Epithelial cell of prostate (primary cell): ENCODE data around the gene PSD4.

ENCODE experiments used
- DNase-seq: peaks from one replicate; pipeline ENCODE4 v3.0.0-alpha.2; 2011; ENCODE audit warnings: low read depth, low spot score
- H3K27ac ChIP-seq: fragments of 450-650 bp; 2 replicates; pipeline ENCODE4 v1.5.1; 2017; ENCODE audit warnings: mild to moderate bottlenecking

Gene PSD4

GRCh38 chr2:113167115-113167932, 6.4 kb upstream of the PSD4 start:
- no peak overlapping the region for H3K27ac ChIP-seq
- DNase-seq = no peak

GRCh38 chr2:113167962-113168340, 5.8 kb upstream of the PSD4 start:
- no peak overlapping the region for H3K27ac ChIP-seq
- DNase-seq = no peak

- no peak overlapping the region for H3K27ac ChIP-seq
- no peak for DNase-seq
Measured at GRCh38 chr2:113169002-113169530, 4.7 kb upstream of the PSD4 start.

- H3K27ac ChIP-seq = no peak overlapping the region
- no peak for DNase-seq
Measured at GRCh38 chr2:113169586-113169985, 4.2 kb upstream of the PSD4 start.

GRCh38 chr2:113171334-113172075, 2.3 kb upstream of the PSD4 start:
- no peak overlapping the region for H3K27ac ChIP-seq
- no peak for DNase-seq

- DNase-seq = no peak
- no peak overlapping the region for H3K27ac ChIP-seq
Measured at GRCh38 chr2:113172721-113173541, 840 bp upstream of the PSD4 start.

- DNase-seq = no peak
- no peak overlapping the region for H3K27ac ChIP-seq
Measured at GRCh38 chr2:113174376-113174750, 592 bp downstream of the PSD4 start.

- no peak for DNase-seq
- H3K27ac ChIP-seq = no peak overlapping the region
Measured at GRCh38 chr2:113175042-113175628, 1.4 kb downstream of the PSD4 start.

- no peak overlapping the region for H3K27ac ChIP-seq
- no peak for DNase-seq
Measured at GRCh38 chr2:113175736-113176695, 2.2 kb downstream of the PSD4 start.

- no peak overlapping the region for H3K27ac ChIP-seq
- no peak for DNase-seq
Measured at GRCh38 chr2:113176696-113177355, 3.1 kb downstream of the PSD4 start.

GRCh38 chr2:113178069-113178746, 4.4 kb downstream of the PSD4 start:
- no peak for DNase-seq
- H3K27ac ChIP-seq = no peak overlapping the region

- no peak for DNase-seq
- no peak overlapping the region for H3K27ac ChIP-seq
Measured at GRCh38 chr2:113178891-113179290, 5.1 kb downstream of the PSD4 start.

- DNase-seq = no peak
- H3K27ac ChIP-seq = no peak overlapping the region
Measured at GRCh38 chr2:113179446-113180045, 5.8 kb downstream of the PSD4 start.

- no peak overlapping the region for H3K27ac ChIP-seq
Measured at GRCh38 chr2:113180131-113180946, 6.6 kb downstream of the PSD4 start.

GRCh38 chr2:113181258-113182051, 7.7 kb downstream of the PSD4 start:
- H3K27ac ChIP-seq = no peak overlapping the region
- DNase-seq = no peak

More at GRCh38 chr2:113180131-113180946, 6.6 kb downstream of the PSD4 start:
- DNase-seq = no peak
